H1 (cell line): ENCODE data around the gene TMEM40. TPM values are rescaled to one million over a fixed set of nuclear protein-coding genes. Genes with fewer than 3 reads are reported as not detected.

Experiments
- HDAC2 ChIP-seq, 2 experiments: fragments of 300-600 bp in 1 of 2; sonication (generic) in 1 of 2; IDR thresholded peaks; 2 replicates each; pipeline ENCODE4 v1.6.1; 2011 to 2012; ENCODE audit warnings: low read depth in 2 of 2, low read length in 2 of 2, mild to moderate bottlenecking in 2 of 2, moderate library complexity in 2 of 2, borderline replicate concordance in 1 of 2, inconsistent platforms in 1 of 2
- POU5F1 ChIP-seq: IDR thresholded peaks from 2 replicates; pipeline ENCODE4 v1.6.1; 2011; ENCODE audit warnings: low read depth, mild to moderate bottlenecking, low read length, moderate library complexity
- polyA plus RNA-seq, 7 experiments: library from polyadenylated mRNA; depleted of rRNA in 3 of 7; stranded (reverse) in 5 of 7; unstranded in 2 of 7; fragments of >200 nt in 5 of 7; fragments of 200-250 nt in 2 of 7; gene quantifications; 1 replicate in 5 of 7; 2 replicates in 1 of 7; 4 replicates in 1 of 7; pipeline versions ENCODE4 v1.2.1 to v1.2.3, GENCODE V29; 2011 to 2013; ENCODE audit warnings: missing spikeins in 2 of 7, mixed read lengths in 2 of 7
- total RNA-seq: library from RNA; stranded (reverse); fragmentation: NEBNext Ultra II Directional; extraction: Animal tissue kit (Norgen Biotek cat#: 25700); gene quantifications from 2 replicates; pipeline ENCODE4 v1.2.1, GENCODE V29; 2021

TMEM40 gene
- total and polyA plus RNA-seq, 2 of the 8 experiments (the other 6 are each of a cell fraction or from before 2014, with no cell fraction given) = 0.18 TPM; not detected in 1

DNA sequence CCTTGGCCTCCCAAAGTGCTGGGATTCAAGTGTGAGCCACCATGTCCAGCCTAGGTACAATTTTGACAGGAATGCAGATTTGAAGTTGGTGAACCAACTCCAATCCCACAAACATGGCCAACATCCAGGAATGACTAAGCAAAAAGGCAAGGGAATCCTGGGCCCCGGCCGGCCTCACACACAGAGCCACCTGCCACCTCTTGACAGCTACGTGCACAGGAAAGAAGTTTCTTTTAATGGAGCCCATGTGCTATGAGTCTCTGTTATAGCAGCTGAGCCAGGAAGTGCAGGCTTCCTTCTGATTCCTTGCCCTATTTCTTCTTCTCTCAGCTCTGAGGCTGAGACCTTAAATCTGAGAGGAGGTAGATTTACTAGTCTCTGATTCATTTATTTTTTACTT is 8.8 kb downstream of the TMEM40 start (continued):
- TF ChIP-seq POU5F1 (no peak), HDAC2 (IDR thresholded peaks at IDR 0.05; ENCODE audit: borderline replicate concordance in 1 of 2, low read depth in 2 of 2, low read length in 2 of 2) (no peak)
